ENCODE results near the gene FAM222A. TPM values are rescaled to one million over a fixed set of nuclear protein-coding genes. Genes with fewer than 3 reads are reported as not detected.

FAM222A gene
- total and polyA plus RNA-seq, 12 donors, result 9.2 to 57.8 (median 25.3) TPM

- 83 to 87% (median 86%) methylated on average over 22 to 26 of the region's 26 CpGs for WGBS, 4 donors
- TF ChIP-seq, protein P1, sequence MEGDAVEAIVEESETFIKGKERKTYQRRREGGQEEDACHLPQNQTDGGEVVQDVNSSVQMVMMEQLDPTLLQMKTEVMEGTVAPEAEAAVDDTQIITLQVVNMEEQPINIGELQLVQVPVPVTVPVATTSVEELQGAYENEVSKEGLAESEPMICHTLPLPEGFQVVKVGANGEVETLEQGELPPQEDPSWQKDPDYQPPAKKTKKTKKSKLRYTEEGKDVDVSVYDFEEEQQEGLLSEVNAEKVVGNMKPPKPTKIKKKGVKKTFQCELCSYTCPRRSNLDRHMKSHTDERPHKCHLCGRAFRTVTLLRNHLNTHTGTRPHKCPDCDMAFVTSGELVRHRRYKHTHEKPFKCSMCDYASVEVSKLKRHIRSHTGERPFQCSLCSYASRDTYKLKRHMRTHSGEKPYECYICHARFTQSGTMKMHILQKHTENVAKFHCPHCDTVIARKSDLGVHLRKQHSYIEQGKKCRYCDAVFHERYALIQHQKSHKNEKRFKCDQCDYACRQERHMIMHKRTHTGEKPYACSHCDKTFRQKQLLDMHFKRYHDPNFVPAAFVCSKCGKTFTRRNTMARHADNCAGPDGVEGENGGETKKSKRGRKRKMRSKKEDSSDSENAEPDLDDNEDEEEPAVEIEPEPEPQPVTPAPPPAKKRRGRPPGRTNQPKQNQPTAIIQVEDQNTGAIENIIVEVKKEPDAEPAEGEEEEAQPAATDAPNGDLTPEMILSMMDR (IDR thresholded peaks at IDR 0.05), result no peak
- TF ChIP-seq POLR2A (IDR thresholded peaks at IDR 0.05), result no peak
- intact Hi-C loops (cut with DNase I), result no loop called here
- Histone ChIP-seq H3K27ac (peak overlapping the region in 1 of 5 donors; percentile 7), H3K4me3 (no peak overlapping the region), H3K27me3 (no peaks in the 10 kb centered on the region), H3K4me1 (replicated peaks in 1 of 2) (no peaks in the 10 kb centered on the region), H3K36me3 (replicated peaks in 1 of 2) (no peaks in the 10 kb centered on the region), H3K9me3 (replicated peaks in 1 of 3) (no peaks in the 10 kb centered on the region)
- no peak for DNase-seq
These were observed 80.3 kb downstream of the FAM222A start for GRCh38 chr12:109793826-109794501.

GRCh38 chr12:109795023-109795422 lies 81.4 kb downstream of the FAM222A start:
- intact Hi-C loops (cut with DNase I), result no loop called here
- TF ChIP-seq, protein P1 (IDR thresholded peaks at IDR 0.05), result no peak
- TF ChIP-seq POLR2A (IDR thresholded peaks at IDR 0.05), result no peak
- no peaks in the 10 kb centered on the region for H3K27me3 ChIP-seq
- no peaks in the 10 kb centered on the region for H3K9me3 ChIP-seq (replicated peaks in 1 of 3)
- H3K4me1 ChIP-seq (replicated peaks in 1 of 2), result no peaks in the 10 kb centered on the region
- peak overlapping the region in 1 of 5 donors; percentile 7 for H3K27ac ChIP-seq
- WGBS, 4 donors, result 44 to 59% (median 47%) methylated on average over 2 of the region's 2 CpGs
- no peak overlapping the region for H3K4me3 ChIP-seq
- peak in 3 of 7 donors; percentile 49 to 61 (median 53) for DNase-seq
- H3K36me3 ChIP-seq (replicated peaks in 1 of 2), result no peaks in the 10 kb centered on the region

- intact Hi-C loops (cut with DNase I), result no loop called here
- no peaks in the 10 kb centered on the region for H3K36me3 ChIP-seq (replicated peaks in 1 of 2)
- no peak overlapping the region for H3K4me3 ChIP-seq
- no peak for DNase-seq
- no peaks in the 10 kb centered on the region for H3K9me3 ChIP-seq (replicated peaks in 1 of 3)
- H3K4me1 ChIP-seq (replicated peaks in 1 of 2), result no peaks in the 10 kb centered on the region
- WGBS, 4 donors, result 65 to 86% (median 81%) methylated on average over 2 of the region's 2 CpGs
- TF ChIP-seq POLR2A (IDR thresholded peaks at IDR 0.05), result no peak
- TF ChIP-seq, protein P1 (IDR thresholded peaks at IDR 0.05), result no peak
- no peaks in the 10 kb centered on the region for H3K27me3 ChIP-seq
- no peak overlapping the region for H3K27ac ChIP-seq
These were observed 82.4 kb downstream of the FAM222A start for GRCh38 chr12:109796057-109796456.

DNA sequence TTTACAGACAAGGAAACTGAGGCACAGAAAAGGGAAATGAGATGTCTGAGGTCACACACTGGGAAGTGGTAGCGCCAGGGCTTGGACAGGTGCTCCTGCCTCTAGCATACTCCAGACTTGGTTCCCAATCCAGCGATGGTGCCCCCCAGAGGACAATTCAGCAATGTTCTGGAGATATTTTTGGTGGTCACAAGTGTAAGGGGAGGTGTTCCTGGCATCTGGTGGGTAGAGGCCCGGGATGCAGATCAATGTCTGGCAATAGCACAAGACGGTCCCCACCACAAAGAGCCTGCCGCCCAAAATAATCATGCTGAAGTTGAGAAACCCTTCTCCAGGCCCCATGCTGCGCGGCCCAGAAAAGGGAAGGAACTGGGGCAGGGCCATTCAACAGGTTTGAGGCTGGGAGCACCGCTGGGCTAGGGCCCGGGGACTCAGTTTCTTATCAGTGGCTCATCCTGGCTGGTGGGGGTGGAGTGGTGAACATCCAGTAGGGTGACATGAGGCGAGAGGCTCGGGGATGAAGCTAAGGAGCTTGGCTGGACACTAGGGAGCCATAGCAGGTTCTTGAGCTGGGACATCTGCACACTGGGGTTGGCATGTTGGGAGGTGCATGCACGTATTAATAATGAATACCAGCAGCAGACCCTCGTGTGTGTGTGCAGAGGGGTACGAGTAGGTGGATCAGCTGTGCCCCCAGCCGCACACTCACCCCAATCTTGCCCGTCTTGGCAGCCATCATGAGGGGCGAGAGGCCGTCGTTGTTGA lies 84.5 kb downstream of the FAM222A start:
- WGBS, 4 donors, result 67 to 82% (median 75%) methylated on average over 17 to 19 of the region's 19 CpGs
- Histone ChIP-seq H3K9me3 (replicated peaks in 1 of 3) (no peaks in the 10 kb centered on the region), H3K27me3 (no peaks in the 10 kb centered on the region), H3K4me3 (no peak overlapping the region), H3K27ac (no peak overlapping the region), H3K36me3 (replicated peaks in 1 of 2) (no peaks in the 10 kb centered on the region), H3K4me1 (replicated peaks in 1 of 2) (no peaks in the 10 kb centered on the region)
- intact Hi-C loops (cut with DNase I), result no loop called here
- DNase-seq, result no peak
- TF ChIP-seq POLR2A (IDR thresholded peaks at IDR 0.05), result no peak
- TF ChIP-seq, protein P1 (IDR thresholded peaks at IDR 0.05), result no peak
